GM23248 (cell line): ENCODE results near the gene CFAP73.

ENCODE experiments used
- EZH2 ChIP-seq: fragments of 200-600 bp; sonication (generic); IDR thresholded peaks from 2 replicates; pipeline ENCODE4 v1.6.1; 2018; ENCODE audit warnings: antibody characterized with exemption, mild to moderate bottlenecking; ENCODE audit not compliant: insufficient read depth, poor library complexity, severe bottlenecking
- EZH2phosphoT487 ChIP-seq: fragments of 200-600 bp; sonication (generic); IDR thresholded peaks from 2 replicates; pipeline ENCODE4 v1.6.1; 2018; ENCODE audit warnings: antibody characterized with exemption, moderate library complexity, mild to moderate bottlenecking, low read depth; ENCODE audit not compliant: insufficient read depth

DNA sequence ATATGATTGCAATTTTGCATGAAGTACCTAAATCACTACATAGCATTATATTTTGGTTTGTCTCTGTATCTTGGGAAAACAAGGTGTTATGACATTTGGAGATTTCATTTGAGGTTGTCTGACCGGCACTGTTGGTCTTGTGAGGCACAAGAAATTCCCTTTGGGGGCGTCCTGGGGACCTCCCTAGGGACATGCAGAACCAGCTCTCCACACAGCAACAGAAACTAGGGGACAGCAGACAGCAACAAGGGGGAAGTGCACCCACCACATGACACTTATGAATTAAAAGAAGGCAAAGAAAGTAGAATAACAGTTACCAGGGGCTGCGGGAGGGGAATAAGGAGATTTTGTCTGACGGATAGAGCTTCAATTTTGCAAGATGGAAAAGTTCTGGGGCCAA, 21.4 kb downstream of the CFAP73 start:
- no peak for TF ChIP-seq EZH2phosphoT487
- no peak for TF ChIP-seq EZH2
